GM18508 (cell line): ENCODE data around the gene TRPM5.

Experiments
- ATAC-seq: cut with Tn5 transposase; IDR thresholded peaks from one replicate; pipeline ENCODE4 v1.9.1; 2021; ENCODE audit warnings: moderate number of reproducible peaks; ENCODE audit not compliant: insufficient read depth, unreplicated experiment

TRPM5 gene

DNA sequence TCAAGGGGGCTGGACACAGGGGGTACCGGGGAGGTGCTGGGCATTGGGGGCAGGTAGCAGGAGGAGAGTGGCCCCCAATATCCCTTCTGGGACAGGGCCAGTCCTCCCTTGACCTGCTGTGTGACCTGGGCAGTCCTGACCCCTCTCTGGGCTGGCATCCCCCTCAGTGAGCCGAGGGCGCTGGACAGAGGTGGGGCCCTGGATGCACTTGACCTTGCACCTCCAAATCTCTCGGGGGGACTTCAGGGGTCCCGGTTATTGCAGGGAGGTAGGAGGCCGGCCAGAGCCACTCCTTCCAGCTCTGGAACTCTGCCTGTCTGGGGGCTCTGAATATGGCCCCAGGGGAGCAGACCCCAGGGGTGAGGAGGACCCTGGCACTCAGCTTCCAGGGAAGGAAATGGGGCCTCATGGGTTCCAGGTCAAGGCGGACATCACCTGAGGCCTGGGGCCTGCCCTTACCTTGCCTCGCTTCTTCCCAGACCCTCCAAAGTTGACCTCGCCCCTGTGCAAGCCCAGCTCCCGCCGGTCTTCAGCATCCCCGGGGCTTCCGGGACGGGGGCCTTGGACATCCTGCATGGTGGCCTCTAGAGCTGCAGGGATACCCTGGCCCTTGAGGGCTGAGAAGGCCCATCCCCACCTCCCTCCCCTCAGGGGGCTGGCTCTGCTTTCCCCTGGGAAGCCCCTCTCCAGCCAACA, 21.7 kb downstream of the TRPM5 start:
- no peak for ATAC-seq

DNA sequence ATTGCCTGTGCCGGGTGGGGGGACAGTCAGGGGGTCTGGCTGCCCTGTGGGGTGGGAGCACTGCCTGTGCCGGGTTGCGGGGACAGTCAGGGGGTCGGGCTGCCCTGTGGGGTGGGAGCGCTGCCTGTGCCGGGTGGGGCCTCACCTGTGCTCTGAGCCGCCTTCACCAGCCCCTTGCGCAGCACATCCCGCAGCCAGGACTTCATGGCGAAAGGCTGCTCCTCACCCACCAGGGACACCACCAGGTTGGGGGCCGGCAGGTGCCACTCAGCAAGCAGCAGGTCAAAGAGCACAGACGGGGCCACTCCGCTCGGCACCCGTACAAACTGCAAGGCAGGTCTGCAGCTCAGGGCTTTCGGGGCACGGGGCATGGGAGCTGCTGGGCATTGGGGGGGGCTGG, 22.3 kb downstream of the TRPM5 start:
- no peak for ATAC-seq

DNA sequence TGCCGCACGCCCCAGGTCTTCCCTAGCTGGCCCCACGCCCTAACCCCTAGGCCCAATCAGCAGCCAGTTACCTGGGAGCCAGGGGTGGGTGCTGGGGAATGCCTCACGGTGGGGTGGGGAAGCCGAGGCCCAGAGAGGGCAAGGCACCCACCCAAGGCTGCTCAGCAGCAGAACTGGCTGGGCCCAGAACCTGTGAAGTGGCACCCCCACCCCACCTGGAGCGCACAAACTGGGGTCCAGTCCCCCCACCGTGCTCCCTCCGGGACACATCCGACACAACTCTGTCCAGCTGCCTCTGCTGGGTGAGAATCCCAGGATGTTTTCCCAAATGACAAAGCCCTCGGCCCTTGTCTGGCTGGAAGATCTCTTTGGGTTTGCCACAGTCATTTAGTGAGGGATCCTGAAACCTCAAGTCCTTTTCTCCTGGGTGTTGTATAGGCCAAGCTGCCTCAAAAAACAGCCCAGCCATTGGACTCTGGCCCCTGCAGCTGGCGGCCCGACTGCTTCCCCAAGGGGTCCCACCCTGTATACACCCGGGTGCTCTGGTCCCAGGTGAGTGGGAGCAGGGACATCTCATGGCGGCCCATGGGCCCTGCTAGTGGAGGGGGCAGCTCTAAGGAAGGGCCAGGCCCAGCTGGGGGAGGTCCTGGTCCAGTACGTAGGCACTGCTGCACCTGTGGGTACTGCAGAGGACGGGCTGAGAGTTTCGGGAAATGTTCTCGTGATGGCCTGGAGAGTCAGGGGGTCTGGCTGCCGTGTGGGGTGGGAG, 22.9 kb downstream of the TRPM5 start:
- ATAC-seq: no peak

DNA sequence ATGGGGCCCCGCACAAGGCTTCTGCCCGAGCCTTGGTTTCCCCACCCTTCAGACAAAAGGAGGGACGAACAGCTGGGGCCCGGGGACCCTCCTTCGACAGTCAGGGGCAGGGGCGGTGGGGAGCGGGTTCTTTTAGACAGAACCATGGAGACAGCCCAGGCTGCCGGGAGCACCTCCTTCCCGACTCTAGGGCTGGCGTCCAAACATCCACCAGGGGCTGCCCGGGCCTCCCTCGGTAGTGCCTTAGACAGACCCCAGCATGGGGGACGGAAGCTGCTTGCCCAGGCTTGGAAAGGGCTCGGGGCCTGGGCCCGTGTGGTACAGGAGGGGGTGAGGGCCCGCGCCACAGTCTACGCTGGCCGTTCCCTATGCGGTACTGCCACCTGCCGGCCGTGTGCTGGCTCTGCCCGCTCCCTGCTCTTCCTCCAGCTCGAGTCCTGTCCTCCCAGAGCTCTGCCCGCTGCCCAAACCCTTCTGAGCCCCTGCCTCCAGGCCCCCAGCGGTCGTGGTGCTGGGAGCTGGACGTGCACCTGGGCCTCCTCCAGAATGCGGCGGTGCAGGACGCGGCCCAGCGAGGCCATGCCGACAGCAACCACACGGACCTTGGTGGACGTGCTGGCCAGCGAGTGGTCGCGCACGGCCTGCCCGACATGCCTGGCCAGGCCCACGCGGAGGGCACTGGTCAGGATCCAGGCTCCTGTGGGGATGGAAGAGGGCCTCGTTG, 23.6 kb downstream of the TRPM5 start:
- ATAC-seq: no peak

DNA sequence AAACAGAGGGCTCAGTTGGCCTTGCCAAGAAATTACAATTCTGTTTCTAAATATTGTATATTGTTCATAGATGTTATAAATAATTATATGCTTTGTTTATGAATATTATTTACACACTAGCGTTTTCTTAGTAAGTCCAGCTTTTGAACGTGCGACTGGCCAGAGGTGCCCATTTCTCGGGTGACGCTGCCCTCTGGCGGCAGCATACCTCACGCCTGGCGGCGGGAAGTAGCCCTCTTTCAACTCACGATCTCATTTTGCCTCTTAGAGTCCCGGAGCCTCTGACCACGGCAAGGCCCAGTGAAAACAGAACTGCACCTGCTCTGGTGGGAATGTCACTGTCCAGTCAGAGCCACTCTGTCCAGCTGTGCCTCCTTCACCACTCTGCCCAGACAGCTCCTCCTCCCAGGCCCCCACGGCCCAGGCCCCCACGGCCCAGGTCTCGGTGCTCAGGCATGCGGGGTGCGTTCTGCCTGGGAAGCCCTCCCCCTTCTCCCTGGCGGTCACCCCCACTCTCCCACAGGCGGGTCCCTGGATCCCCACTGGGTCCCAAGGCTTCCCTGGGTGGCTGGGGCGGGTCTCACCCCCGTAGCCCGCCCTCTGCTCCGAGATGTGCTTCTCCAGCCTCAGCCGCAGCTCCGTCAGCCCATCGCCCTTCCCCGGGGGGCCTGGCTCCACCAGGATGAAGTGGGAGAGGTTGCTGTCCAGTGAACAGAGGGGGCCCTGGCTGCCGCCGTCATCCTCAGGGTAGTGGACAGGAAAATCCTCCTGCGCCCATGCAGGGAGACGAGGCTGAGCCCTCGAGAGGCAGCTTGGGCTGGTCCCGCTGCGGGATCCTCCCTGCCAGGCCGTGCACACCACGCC, 24.4 kb downstream of the TRPM5 start:
- no peak for ATAC-seq

DNA sequence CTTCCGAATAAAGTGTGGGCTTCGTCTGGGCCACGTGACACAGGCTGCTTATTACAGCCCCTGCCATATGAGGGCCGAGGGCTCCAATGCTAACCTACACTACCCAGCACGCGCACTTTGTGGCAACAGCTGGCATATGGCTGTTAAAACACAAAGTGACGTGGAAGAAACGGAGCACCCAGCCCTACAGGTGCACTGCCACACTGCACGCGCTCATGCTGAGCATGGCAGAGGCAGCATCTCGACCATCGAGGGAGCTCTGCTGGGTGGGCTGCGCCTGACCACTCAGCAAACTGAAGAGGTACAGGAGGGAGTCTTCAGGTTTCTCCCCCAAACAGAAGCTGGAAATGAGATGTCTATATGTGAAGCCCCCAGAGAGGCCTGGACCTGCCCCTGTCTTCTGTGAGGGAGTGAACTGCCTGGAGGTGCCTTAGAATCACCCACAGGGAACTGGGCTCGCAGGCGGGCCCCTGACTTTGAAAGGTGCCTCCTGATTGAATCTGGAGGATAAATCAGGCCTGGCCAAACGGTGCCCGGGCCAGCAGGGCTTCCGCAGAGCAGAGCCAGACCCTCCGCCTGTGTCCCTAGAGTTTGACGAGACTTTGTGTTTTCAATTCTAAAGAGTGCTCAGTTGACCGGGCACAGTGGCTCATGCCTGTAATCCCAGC, 25.5 kb downstream of the TRPM5 start:
- no peak for ATAC-seq

DNA sequence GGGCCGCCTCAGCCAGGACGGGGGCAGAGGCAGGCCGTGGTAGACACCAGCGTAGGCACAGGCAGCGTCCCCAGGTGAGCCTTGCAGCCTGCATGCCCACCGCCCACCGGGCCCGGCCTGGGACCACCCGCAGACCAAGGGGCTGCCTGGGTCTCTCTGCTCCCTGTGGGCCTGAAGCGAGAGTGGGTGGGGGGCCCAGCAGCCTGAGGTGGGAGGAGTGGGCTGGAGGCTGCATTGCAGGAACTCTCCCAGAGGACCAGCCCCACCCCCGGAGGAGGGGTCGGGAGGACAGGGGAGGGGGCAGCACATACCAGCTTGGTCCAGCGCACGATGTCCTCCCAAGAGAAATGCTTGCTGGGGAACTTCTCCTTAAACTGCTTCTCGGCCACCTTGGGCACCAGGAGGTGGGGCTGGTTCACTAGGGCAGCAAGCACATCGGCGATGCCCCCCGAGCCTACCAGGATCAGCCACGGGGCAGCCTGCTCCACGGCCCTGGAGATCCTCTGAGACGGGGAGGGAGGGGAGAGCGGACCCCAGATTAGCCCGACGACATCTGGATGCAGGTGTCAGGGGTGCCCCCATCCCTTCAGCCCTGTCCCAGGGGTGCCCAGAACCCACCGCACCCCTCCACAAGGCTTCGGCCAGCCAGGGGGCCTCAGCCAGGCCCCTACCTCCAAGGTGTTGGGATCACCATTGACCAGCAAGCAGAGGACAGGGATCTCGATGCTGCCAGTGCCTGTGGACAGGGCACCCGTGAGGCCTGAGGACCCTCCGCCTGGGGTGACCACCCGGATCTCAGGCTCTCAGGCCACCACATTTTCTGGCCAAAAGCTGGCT, 26.2 kb downstream of the TRPM5 start:
- ATAC-seq: no peak

DNA sequence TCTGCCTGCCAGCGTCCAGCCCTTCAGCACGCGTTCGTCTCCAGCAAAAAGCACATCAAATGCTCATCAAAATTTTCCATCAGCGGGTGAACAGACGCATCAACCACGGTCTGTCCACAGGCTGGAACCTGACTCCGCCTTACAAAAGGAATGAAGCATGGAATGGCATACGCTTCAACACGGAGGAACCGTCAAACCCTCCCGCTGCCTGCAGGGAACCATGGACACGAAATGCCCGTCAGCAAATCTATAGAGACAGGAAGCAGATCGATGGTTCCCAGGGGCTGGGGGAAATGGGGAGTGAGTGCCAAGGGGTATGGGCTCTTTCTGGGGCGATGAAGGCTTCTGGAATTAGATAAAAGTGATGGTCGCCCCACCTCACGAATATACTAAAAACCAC, 27.5 kb downstream of the TRPM5 start:
- ATAC-seq: no peak

DNA sequence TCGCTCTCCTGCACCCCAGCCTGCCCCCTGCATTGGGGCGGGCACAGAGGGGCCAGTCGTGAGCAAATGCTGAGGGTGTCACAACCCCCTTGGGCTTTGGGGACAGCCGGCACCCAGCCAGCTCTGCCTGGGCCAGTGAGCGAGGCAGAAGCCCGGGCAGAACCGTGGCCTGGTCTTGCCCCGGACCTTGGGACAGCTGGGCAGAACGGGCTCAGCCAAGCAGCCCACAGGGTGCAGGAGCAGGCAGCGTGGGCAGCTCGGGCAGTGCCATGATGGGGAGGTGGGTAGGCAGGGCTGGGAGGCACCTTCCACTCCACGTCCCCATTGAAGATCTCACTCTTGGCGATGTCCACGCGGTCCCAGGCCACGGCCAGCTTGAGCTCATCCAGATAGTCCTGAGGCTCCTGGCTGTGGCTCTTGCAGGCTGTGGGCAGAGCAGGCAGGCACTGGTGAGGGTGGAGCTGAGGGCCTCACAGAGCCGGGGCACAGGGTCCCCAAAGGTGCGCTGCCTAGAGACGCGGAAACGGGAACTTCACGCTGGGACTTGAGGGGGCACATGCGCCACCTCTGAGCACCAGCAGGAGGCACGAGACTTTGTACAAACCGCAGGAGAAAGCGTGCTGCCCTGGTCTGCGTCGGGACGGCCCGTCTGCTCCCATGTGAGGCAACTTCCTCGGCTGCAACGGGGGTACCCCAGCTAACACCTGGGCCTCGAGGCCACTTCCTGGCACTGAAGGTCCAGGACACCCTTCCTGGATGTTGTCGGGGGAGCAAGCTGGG, 28.5 kb downstream of the TRPM5 start:
- ATAC-seq: no peak

DNA sequence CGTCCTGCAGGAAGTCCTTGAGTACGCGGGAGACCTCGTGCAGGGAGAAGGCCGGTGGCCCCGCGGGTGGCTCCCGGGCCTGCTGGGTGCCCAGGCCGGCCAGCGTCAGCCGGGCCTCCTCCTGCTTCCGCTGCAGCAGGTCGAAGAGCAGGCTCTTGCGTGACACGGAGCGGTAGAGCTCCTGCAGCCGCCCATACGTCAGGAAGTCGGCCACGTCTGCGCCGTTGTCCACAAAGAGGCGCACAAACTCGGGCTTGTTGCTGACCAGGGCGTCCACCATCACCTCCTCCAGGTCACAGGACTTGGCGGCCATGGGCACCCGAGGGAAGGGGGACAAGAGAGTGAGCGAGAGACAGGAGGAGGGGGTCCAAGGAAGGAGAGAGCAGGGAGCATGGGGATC, 29.1 kb downstream of the TRPM5 start:
- ATAC-seq: no peak

DNA sequence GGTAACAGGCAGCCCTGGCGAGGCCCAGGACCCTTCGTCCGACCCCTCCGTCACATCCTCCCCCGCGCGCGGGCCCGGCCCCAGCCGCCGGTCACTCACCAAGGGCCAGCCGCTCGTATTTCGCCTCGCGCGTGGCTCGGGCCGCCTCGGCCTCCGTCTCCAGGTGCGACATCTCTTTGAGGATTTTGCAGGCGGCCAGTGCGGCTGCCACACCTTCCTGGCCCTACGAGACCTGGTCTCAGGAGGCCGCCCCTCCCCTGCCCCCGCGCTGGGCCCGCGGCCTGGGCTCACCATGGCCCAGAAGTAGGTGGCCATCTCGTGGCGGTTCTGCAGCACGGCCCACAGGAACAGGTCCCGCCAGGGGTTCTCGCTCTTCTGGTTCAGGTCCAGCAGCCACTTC, 29.7 kb downstream of the TRPM5 start:
- ATAC-seq: no peak

DNA sequence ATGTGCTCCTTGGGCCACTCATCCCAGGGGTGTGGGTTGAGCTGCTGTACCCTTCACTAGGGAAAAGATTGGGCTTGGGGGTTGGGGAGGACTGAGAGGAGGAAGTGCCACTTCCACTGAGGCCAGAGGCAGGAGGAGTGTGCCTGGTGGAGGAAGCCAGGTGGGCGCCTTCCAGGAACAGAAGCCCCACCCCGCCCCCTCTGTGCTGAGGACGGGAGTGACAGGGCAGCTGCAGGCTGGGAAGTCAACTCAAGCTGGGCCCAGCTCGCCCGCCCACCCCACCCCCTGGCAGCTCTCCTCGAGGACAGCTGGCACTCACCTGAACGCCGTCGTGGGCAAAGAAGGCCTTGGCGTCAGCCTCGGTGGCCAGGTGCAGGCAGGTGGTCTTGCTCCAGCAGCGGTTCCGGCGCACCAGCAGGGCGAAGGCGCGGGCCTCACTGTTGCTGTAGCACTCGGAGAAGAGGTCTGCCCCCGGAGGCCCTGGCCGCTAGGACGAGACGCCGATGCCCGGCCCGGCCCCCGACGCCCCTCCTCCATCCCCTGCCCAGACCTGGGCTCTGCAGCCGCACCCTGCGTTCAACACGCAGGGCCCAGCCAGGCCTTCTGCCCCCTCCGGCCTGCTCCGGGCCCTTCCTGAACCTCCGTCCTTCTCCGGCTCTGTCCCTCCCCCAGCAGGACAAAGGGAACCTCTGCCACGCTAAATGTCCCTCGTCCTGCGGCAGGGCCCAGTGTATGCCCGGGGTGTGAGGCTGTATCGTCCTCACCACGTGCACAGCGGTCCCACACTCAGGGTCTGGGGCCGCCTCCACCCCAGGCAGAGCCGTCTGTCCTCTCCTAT, 30.4 kb downstream of the TRPM5 start:
- ATAC-seq: no peak

DNA sequence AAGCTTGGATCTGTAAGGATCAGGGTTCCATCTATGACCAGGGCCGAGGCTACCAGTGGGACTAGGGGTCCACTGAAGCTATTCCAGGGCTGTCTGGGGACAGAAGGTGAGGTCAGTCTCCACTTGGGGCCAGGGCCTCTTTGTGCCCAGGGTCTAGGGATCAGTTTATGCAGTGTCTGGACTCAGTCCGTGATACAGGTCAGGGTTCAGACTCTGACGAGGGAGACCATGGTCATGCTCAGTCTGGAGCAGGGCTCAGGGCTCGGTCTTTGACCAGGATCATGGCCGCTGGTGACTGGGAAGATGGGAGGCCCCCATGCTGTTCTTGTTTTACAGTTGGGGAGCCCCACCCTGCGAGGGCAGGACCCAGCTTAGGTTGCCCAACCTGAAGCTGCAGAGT, 32.0 kb downstream of the TRPM5 start:
- no peak for ATAC-seq

DNA sequence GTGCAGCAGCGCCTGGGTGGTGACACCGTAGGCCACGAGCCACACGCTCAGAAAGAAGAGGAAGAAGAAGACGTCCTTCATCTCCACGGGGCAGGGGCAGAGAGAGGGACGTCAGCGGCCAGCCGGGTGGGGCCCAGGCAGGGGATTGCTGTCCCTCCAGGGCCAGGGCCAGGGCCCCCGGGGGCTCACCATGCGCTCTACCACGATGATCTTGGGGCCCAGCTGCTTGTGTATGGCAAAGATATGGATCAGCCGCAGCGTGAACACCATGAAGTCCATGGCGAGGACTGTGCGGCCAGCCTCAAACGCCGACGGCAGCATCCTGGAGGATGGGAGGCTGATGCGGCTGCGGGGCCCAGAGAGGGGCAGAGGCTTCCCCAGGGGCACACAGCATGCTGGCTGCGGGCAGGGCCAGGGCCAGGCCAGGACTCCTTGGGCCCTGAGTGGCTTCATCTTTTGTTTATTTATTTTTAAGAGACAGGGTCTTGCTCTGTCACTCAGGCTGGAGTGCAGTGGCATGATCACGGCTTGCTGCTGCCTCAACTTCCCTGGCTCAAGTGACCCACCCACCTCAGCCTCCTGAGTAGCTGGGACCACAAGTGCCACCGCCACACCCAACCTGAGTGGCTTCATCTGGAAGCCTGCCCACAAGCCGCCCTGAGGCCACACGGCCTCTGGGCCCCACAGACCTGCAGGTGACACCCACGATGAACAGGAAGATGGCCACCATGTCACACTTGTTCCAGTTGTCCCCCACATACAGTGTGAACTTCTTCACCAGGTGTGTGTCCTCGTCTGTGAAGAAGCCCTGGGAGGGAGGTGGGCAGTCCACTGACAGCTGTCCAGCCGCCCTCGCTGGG, 32.6 kb downstream of the TRPM5 start:
- ATAC-seq: no peak

DNA sequence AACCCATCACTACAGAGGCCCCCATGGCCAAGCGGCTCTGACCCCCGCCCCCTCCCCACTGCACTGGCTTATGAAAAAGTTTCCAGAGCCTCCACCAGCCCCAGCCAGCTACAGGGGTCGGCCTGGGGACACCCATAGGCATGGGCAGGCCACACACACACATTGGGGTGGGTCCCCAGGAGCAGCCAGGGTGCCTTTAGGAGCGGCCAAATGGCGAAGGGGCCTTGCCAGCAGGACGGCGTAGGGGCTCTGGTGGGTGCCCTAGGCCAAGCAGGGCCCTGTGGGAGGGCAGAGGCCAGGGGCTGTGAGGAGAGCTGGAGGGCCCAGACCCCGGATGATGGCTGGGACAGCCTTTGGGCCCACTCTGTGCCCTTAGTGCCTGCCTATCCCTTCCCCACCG, 33.7 kb downstream of the TRPM5 start:
- no peak for ATAC-seq

DNA sequence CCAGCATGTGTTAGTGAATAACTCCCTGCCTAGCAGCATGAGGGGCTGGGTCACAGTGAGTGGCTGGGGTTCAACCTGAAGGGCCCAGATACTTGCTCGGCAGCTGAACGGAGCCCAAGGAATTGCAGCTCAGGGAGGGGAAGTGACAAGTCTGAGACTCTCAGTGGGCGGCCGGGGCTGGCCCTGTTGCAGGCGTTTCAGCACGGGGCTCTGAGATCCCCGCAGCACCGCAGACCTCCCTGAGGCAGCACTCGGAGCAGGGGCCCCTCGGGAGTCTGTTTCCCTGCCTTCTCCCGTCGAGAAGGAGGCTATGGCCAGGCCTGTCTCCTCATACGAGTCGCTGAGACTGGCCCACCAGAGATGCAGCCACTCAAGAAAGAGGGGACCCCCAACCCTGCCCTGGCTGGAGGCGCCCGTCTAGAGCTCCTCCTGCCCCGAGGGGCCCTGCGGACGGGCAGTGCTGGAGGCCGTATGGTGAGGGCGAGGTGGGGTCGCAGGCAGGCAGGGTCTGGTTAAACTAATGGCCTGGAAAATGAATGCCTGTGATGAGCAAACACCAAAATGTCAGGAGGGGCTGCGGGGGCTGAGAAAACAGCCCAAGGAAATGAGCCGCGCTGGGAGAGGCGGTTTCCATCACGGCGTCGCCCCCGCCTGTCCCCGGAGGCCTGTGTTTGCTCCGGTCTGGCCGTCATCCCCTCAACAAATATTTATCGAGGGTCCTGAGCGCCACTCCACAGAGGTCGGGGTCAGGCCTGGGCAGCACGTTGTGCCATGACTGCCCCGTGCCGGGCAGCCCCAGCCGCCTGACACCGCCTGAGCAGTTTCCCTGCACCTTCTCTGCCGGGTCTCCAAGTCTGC, 34.5 kb downstream of the TRPM5 start:
- no peak for ATAC-seq
